Bronchial epithelial cell (primary cell): Measurements from ENCODE around the gene ACTN2. TPM values are rescaled to one million over a fixed set of nuclear protein-coding genes. Genes with fewer than 3 reads are reported as not detected.

ENCODE experiments used
- DNase-seq: peaks from one replicate; pipeline ENCODE4 v3.0.0-alpha.2; 2010; ENCODE audit warnings: low read depth
- FAIRE-seq: peaks from 2 replicates; lab custom pipeline; 2011; peaks lifted over from hg19 to GRCh38; lab: Jason Lieb, UNC
- H3K27me3 ChIP-seq: 2 replicates; pipeline ENCODE4 v1.5.1; 2011; ENCODE audit warnings: low read length; ENCODE audit not compliant: control insufficient read depth, insufficient read depth
- H3K36me3 ChIP-seq: 2 replicates; pipeline ENCODE4 v1.5.1; 2011; ENCODE audit warnings: low read length; ENCODE audit not compliant: control insufficient read depth, insufficient read depth
- H3K4me3 ChIP-seq: 2 replicates; pipeline ENCODE4 v1.5.1; 2011; ENCODE audit warnings: mild to moderate bottlenecking, low read depth, low read length, control low read depth
- CTCF ChIP-seq: IDR thresholded peaks from 2 replicates; pipeline ENCODE4 v1.5.1; 2011; ENCODE audit warnings: mild to moderate bottlenecking, moderate library complexity, low read length, control low read depth, inconsistent platforms; ENCODE audit not compliant: insufficient read depth, severe bottlenecking
- total RNA-seq: library from RNA; depleted of rRNA; stranded (reverse); fragments of >200 nt; gene quantifications from 2 replicates; pipeline ENCODE4 v1.2.1, GENCODE V29; 2014

ACTN2 gene
- total RNA-seq, 1 donor from 2014 or later = 0.79 TPM

- FAIRE-seq (no peak), DNase-seq (no peak)
- H3K36me3 ChIP-seq = no peaks in the 10 kb centered on the region
- no peak overlapping the region for H3K4me3 ChIP-seq
- H3K27me3 ChIP-seq = no peaks in the 10 kb centered on the region
- no peak for TF ChIP-seq CTCF
Measured at GRCh38 chr1:236670060-236670459, 16.2 kb upstream of the ACTN2 start.

GRCh38 chr1:236673289-236673919, 12.9 kb upstream of the ACTN2 start:
- Histone ChIP-seq H3K4me3 (no peak overlapping the region), H3K27me3 (no peaks in the 10 kb centered on the region), H3K36me3 (no peaks in the 10 kb centered on the region)
- DNase-seq = no peak
- FAIRE-seq = no peak
- no peak for TF ChIP-seq CTCF

- no peak overlapping the region for H3K4me3 ChIP-seq
- no peak for TF ChIP-seq CTCF
- DNase-seq (peak; percentile 11), FAIRE-seq (no peak)
- H3K27me3 ChIP-seq = no peaks in the 10 kb centered on the region
- H3K36me3 ChIP-seq = no peaks in the 10 kb centered on the region
Measured at GRCh38 chr1:236677641-236678235, 8.6 kb upstream of the ACTN2 start.

- Histone ChIP-seq H3K36me3 (no peaks in the 10 kb centered on the region), H3K4me3 (no peak overlapping the region), H3K27me3 (peaks cover 3% of the 10 kb centered on the region)
- no peak for FAIRE-seq
- no peak for TF ChIP-seq CTCF
- DNase-seq = no peak
Measured at GRCh38 chr1:236681219-236681618, 5.1 kb upstream of the ACTN2 start.

GRCh38 chr1:236685205-236685916, 938 bp upstream of the ACTN2 start:
- no peak for FAIRE-seq
- no peak for TF ChIP-seq CTCF
- Histone ChIP-seq H3K4me3 (no peak overlapping the region), H3K27me3 (peaks cover 8% of the 10 kb centered on the region), H3K36me3 (no peaks in the 10 kb centered on the region)
- no peak for DNase-seq
